HG03095 (cell line): ENCODE results near the gene CPT1B.
"Not testable (repeated sequence)": the region's sequence is repeated elsewhere in the genome, so short reads cannot be mapped to it uniquely, and the experiment has no call there.

Source experiments
- ATAC-seq: cut with Tn5 transposase; IDR thresholded peaks from one replicate; pipeline ENCODE4 v1.9.1; 2021; ENCODE audit warnings: moderate library complexity; ENCODE audit not compliant: unreplicated experiment

The CPT1B gene

GRCh38 chr22:50547263-50547985 lies 30.8 kb downstream of the CPT1B start:
- ATAC-seq: no peak

GRCh38 chr22:50546326-50547262 lies 31.6 kb downstream of the CPT1B start:
- ATAC-seq: no peak

- ATAC-seq: no peak
These were observed 32.5 kb downstream of the CPT1B start, which contains the start of gene KLHDC7B for GRCh38 chr22:50545522-50546325. Gene KLHDC7B (plus strand): TSS chr22:50545899. CDS start chr22:50546244, 345 bp downstream.

- no peak for ATAC-seq
These were observed 33.4 kb downstream of the CPT1B start for GRCh38 chr22:50544746-50545253.

- no peak for ATAC-seq
These were observed 34.0 kb downstream of the CPT1B start for GRCh38 chr22:50544078-50544745.

GRCh38 chr22:50542416-50542927 lies 35.8 kb downstream of the CPT1B start:
- no peak for ATAC-seq

GRCh38 chr22:50541667-50542026 lies 36.6 kb downstream of the CPT1B start:
- ATAC-seq: not testable (repeated sequence)

GRCh38 chr22:50540381-50540780 lies 37.8 kb downstream of the CPT1B start:
- no peak for ATAC-seq

- no peak for ATAC-seq
These were observed 40.5 kb downstream of the CPT1B start for GRCh38 chr22:50537765-50538164.

GRCh38 chr22:50536226-50536625 lies 42.0 kb downstream of the CPT1B start:
- ATAC-seq: no peak

GRCh38 chr22:50535113-50535512 lies 43.1 kb downstream of the CPT1B start:
- no peak for ATAC-seq

GRCh38 chr22:50533856-50534711 lies 44.1 kb downstream of the CPT1B start:
- not testable (repeated sequence) for ATAC-seq

- no peak for ATAC-seq
These were observed 45.1 kb downstream of the CPT1B start for GRCh38 chr22:50532824-50533796.

GRCh38 chr22:50531962-50532674 lies 46.1 kb downstream of the CPT1B start:
- ATAC-seq: no peak

- no peak for ATAC-seq
These were observed 46.7 kb downstream of the CPT1B start for GRCh38 chr22:50531546-50531961.

GRCh38 chr22:50530877-50531545 lies 47.2 kb downstream of the CPT1B start:
- no peak for ATAC-seq

GRCh38 chr22:50530580-50530876 lies 47.7 kb downstream of the CPT1B start:
- ATAC-seq: no peak
